ENCODE measurements around the gene OR10H1. TPM values are rescaled to one million over a fixed set of nuclear protein-coding genes. Genes with fewer than 3 reads are reported as not detected.

The OR10H1 gene
- not detected for total RNA-seq
- polyA plus RNA-seq, result not detected
- long read RNA-seq, donor 1, result 0 reads
- long read RNA-seq, donor 2, result 0 reads

DNA sequence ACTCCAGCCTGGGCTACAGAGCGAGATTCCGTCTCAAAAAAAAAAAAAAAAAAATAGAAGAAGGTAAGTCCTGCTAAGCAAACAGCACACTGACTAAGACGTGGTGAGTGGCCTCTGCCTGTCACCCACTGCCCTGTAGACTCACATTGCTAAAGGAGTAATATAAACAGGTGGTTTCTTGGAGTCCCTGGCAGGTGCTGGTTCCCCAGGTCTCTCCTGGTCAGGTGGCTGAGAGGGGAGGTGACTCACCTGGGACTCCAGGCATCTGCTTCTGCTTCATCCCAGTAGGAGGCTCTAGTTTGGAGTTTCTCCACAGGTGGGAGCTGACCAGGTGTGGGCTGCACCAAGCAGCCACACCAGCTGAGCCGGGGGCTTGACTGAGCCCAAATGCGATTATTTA is at the start of gene OR10H1:
TSS of gene OR10H1 (minus strand) at position 359 of the 400 bp plus-strand sequence. CDS start 7,627 bp downstream, outside the sequence.
- Histone ChIP-seq H3K36me3 (ENCODE audit: insufficient read depth in 1 of 2, low read depth in 1 of 2) (no peaks in the 10 kb centered on the region), H3K4me3 (no peak within 1 kb of the TSS), H3K4me1 (no peaks in the 10 kb centered on the region), H3K9me3 (no peaks in the 10 kb centered on the region), H3K27ac (no peak within 1 kb of the TSS), H3K27me3 (ENCODE audit: insufficient read depth in 3 of 3, low read length in 2 of 3) (peaks cover 0 to 6% (median 3%) of the 10 kb centered on the region in 3 donors)
- intact Hi-C loops (cut with DNase I), result no loop called here
- no peak for ATAC-seq
- no peak for DNase-seq
- no peak for TF ChIP-seq CTCF (IDR thresholded peaks at IDR 0.05)
- 44 to 67% (median 66%) methylated on average over 3 to 5 of the region's 5 CpGs for WGBS, 3 donors

DNA sequence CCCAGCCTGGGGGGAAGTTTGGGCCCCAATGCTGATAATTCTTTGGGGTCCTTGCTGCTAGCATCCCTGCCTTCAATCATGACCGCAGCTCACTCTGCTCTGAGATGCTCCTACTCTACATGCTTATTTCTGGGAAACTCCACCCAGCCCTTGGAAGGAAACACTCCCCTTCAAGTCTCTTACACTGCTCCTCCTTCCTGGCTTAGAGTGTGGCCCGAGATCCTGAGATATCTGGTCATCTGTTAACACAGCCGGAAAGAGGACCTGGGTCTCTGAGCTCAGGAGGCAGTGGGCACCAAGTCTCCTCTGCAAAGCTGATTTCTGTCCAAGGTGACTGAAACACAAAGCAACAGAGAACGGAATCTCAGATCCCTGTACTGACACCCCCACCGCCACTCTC is 49.4 kb upstream of the OR10H1 start:
- Histone ChIP-seq H3K4me1 (no peaks in the 10 kb centered on the region), H3K4me3 (no peak overlapping the region), H3K36me3 (ENCODE audit: insufficient read depth in 1 of 2, low read depth in 1 of 2) (no peaks in the 10 kb centered on the region), H3K9me3 (no peaks in the 10 kb centered on the region), H3K27me3 (ENCODE audit: insufficient read depth in 3 of 3, low read length in 2 of 3) (peaks cover 0 to 2% (median 2%) of the 10 kb centered on the region in 3 donors), H3K27ac (no peak overlapping the region)
- WGBS, 3 donors, result 40 to 54% (median 46%) methylated on average over 5 of the region's 5 CpGs
- TF ChIP-seq CTCF (IDR thresholded peaks at IDR 0.05), result no peak
- no peak for ATAC-seq
- no peak for DNase-seq
- intact Hi-C loops (cut with DNase I), result no loop called here

DNA sequence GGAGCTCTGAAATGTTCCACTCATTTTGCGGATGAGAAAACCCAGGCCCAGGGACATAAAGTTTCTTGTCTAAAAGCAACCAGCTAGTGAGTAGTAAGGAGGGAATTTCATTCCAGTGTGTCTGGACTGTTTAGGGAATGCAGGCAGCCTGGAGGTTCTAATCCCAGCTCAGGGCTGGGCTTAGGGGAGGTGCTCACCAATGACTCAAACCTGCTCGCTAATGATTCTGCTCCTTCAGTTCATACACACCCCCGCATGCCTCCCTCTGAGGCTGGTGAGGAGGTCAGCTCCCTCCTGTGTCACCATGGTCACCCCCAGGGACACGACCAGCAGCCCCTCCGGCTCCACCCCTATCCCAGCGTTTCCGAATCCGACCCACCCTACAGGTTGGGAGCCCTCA is 47.8 kb upstream of the OR10H1 start:
- intact Hi-C loops (cut with DNase I), result no loop called here
- no peak overlapping the region for H3K4me3 ChIP-seq
- DNase-seq, result no peak
- no peaks in the 10 kb centered on the region for H3K4me1 ChIP-seq
- H3K27me3 ChIP-seq (ENCODE audit: insufficient read depth in 3 of 3, low read length in 2 of 3), result peaks cover 0 to 2% (median 0%) of the 10 kb centered on the region in 3 donors
- no peak for ATAC-seq
- no peaks in the 10 kb centered on the region for H3K9me3 ChIP-seq
- no peaks in the 10 kb centered on the region for H3K36me3 ChIP-seq (ENCODE audit: insufficient read depth in 1 of 2, low read depth in 1 of 2)
- 59 to 78% (median 72%) methylated on average over 8 of the region's 8 CpGs for WGBS, 3 donors
- H3K27ac ChIP-seq, result no peak overlapping the region
- TF ChIP-seq CTCF (IDR thresholded peaks at IDR 0.05), result no peak

GRCh38 chr19:15862444-15862843 is 47.0 kb upstream of the OR10H1 start:
- TF ChIP-seq CTCF (IDR thresholded peaks at IDR 0.05), result no peak
- Histone ChIP-seq H3K27ac (no peak overlapping the region), H3K27me3 (ENCODE audit: insufficient read depth in 3 of 3, low read length in 2 of 3) (peaks cover 0 to 2% (median 0%) of the 10 kb centered on the region in 3 donors), H3K36me3 (ENCODE audit: insufficient read depth in 1 of 2, low read depth in 1 of 2) (no peaks in the 10 kb centered on the region), H3K9me3 (no peaks in the 10 kb centered on the region), H3K4me1 (no peaks in the 10 kb centered on the region), H3K4me3 (no peak overlapping the region)
- 44 to 48% (median 45%) methylated on average over 7 of the region's 7 CpGs for WGBS, 3 donors
- ATAC-seq (no peak), DNase-seq (no peak)
- intact Hi-C loops (cut with DNase I), result no loop called here

- Histone ChIP-seq H3K4me1 (no peaks in the 10 kb centered on the region), H3K27me3 (ENCODE audit: insufficient read depth in 3 of 3, low read length in 2 of 3) (peaks cover 0 to 2% (median 0%) of the 10 kb centered on the region in 3 donors), H3K36me3 (ENCODE audit: insufficient read depth in 1 of 2, low read depth in 1 of 2) (no peaks in the 10 kb centered on the region), H3K9me3 (no peaks in the 10 kb centered on the region), H3K4me3 (no peak overlapping the region), H3K27ac (no peak overlapping the region)
- no peak for TF ChIP-seq CTCF (IDR thresholded peaks at IDR 0.05)
- 61 to 74% (median 63%) methylated on average over 6 of the region's 6 CpGs for WGBS, 3 donors
- intact Hi-C loops (cut with DNase I), result no loop called here
- DNase-seq (no peak), ATAC-seq (no peak)
These were observed 45.1 kb upstream of the OR10H1 start for GRCh38 chr19:15860522-15860921.

All from psoas muscle (tissue), 8 donors.